ENCODE data around the gene ADRA2B.

The ADRA2B gene

GRCh38 chr2:96115631-96116423, 544 bp downstream of the ADRA2B start:
- DNase-seq = no peak

GRCh38 chr2:96114903-96115581, 1.3 kb downstream of the ADRA2B start:
- no peak for DNase-seq

GRCh38 chr2:96114546-96114902, 1.8 kb downstream of the ADRA2B start:
- DNase-seq = no peak

GRCh38 chr2:96113951-96114350, 2.4 kb downstream of the ADRA2B start:
- DNase-seq = no peak

- DNase-seq = no peak
These were observed 3.0 kb downstream of the ADRA2B start for GRCh38 chr2:96113367-96113677.

GRCh38 chr2:96112501-96113366, 3.6 kb downstream of the ADRA2B start:
- no peak for DNase-seq

GRCh38 chr2:96111823-96112500, 4.4 kb downstream of the ADRA2B start:
- DNase-seq = no peak

GRCh38 chr2:96111257-96111640, 5.1 kb downstream of the ADRA2B start:
- no peak for DNase-seq

GRCh38 chr2:96110621-96111256, 5.6 kb downstream of the ADRA2B start:
- no peak for DNase-seq

- no peak for DNase-seq
These were observed 6.3 kb downstream of the ADRA2B start for GRCh38 chr2:96109931-96110511.

GRCh38 chr2:96109361-96109680, 7.0 kb downstream of the ADRA2B start:
- DNase-seq = no peak

GRCh38 chr2:96108541-96109360, 7.6 kb downstream of the ADRA2B start:
- no peak for DNase-seq

GRCh38 chr2:96108151-96108540, 8.2 kb downstream of the ADRA2B start:
- no peak for DNase-seq

GRCh38 chr2:96107708-96108065, 8.7 kb downstream of the ADRA2B start:
- no peak for DNase-seq

- no peak for DNase-seq
These were observed 9.2 kb downstream of the ADRA2B start for GRCh38 chr2:96106991-96107707.

GRCh38 chr2:96105994-96106715, 10.2 kb downstream of the ADRA2B start:
- no peak for DNase-seq

- no peak for DNase-seq
These were observed 11.0 kb downstream of the ADRA2B start for GRCh38 chr2:96105152-96105915.

GRCh38 chr2:96104487-96104861, 11.9 kb downstream of the ADRA2B start:
- DNase-seq = no peak

GRCh38 chr2:96103761-96104486, 12.4 kb downstream of the ADRA2B start:
- DNase-seq = no peak

All from stimulated activated CD4-positive, alpha-beta T cell treated with anti-CD3 and anti-CD28 coated beads, Interleukin-1b, Interleukin-23, amount 100 ng/mL, for 48 hours (primary cell).